HAP-1 (cell line): Measurements from ENCODE around the gene RAB17.

Experiments used
- DNase-seq, 2 experiments: peaks; one replicate each; pipeline ENCODE4 v3.0.0-alpha.2; 2016 to 2020; ENCODE audit warnings: low spot score in 2 of 2
- H3K27me3 ChIP-seq: fragments of 250-450 bp; sonication (Bioruptor Pico); 2 replicates; pipeline ENCODE4 v1.5.1; 2020; ENCODE audit warnings: low read depth, mild to moderate bottlenecking, moderate library complexity
- H3K36me3 ChIP-seq: fragments of 250-450 bp; sonication (Bioruptor Pico); replicated peaks from 2 replicates; pipeline ENCODE4 v1.5.1; 2020; ENCODE audit warnings: mild to moderate bottlenecking
- H3K4me1 ChIP-seq: fragments of 250-450 bp; sonication (Bioruptor Pico); 2 replicates; pipeline ENCODE4 v1.5.1; 2020; ENCODE audit warnings: mild to moderate bottlenecking
- H3K4me3 ChIP-seq: fragments of 250-450 bp; sonication (Bioruptor Pico); 2 replicates; pipeline ENCODE4 v1.5.1; 2020; ENCODE audit warnings: mild to moderate bottlenecking, moderate library complexity
- H3K9me3 ChIP-seq: fragments of 250-450 bp; sonication (Bioruptor Pico); 2 replicates; pipeline ENCODE4 v1.5.1; 2020; ENCODE audit warnings: mild to moderate bottlenecking, moderate library complexity
- in situ Hi-C: fragments of 300-500 bp; cut with MboI; formaldehyde crosslinking; loops from 3 replicates; pipeline ENCODE4 v1.14.3; 2020; ENCODE audit warnings: low sequenced_read_pairs, inconsistent platforms, mixed read lengths

The RAB17 gene

GRCh38 chr2:237564526-237565131, 25.9 kb downstream of the RAB17 start:
- in situ Hi-C loops = loop anchor here (5.0 kb wide), 1 partner anchor 52 kb away; no protein-coding TSS in a partner anchor
- Histone ChIP-seq H3K36me3 (no peaks in the 10 kb centered on the region), H3K27me3 (peaks cover 12% of the 10 kb centered on the region; the same call in 1 of the 2 replicates), H3K4me3 (no peak overlapping the region), H3K4me1 (no peaks in the 10 kb centered on the region), H3K9me3 (no peaks in the 10 kb centered on the region)
- DNase-seq = no peak

GRCh38 chr2:237563816-237564215, 26.7 kb downstream of the RAB17 start:
- no peaks in the 10 kb centered on the region for H3K36me3 ChIP-seq
- H3K27me3 ChIP-seq = peaks cover 12% of the 10 kb centered on the region; the same call in 1 of the 2 replicates
- no peak overlapping the region for H3K4me3 ChIP-seq
- DNase-seq = peak in 1 of 2 experiments; percentile 33
- H3K4me1 ChIP-seq = no peaks in the 10 kb centered on the region
- no peaks in the 10 kb centered on the region for H3K9me3 ChIP-seq
- in situ Hi-C loops = no loop called here

GRCh38 chr2:237561221-237561620, 29.3 kb downstream of the RAB17 start:
- Histone ChIP-seq H3K36me3 (no peaks in the 10 kb centered on the region), H3K4me3 (no peak overlapping the region), H3K27me3 (peaks cover 12% of the 10 kb centered on the region; the same call in 1 of the 2 replicates), H3K9me3 (no peaks in the 10 kb centered on the region), H3K4me1 (no peaks in the 10 kb centered on the region)
- in situ Hi-C loops = no loop called here
- DNase-seq = no peak

DNA sequence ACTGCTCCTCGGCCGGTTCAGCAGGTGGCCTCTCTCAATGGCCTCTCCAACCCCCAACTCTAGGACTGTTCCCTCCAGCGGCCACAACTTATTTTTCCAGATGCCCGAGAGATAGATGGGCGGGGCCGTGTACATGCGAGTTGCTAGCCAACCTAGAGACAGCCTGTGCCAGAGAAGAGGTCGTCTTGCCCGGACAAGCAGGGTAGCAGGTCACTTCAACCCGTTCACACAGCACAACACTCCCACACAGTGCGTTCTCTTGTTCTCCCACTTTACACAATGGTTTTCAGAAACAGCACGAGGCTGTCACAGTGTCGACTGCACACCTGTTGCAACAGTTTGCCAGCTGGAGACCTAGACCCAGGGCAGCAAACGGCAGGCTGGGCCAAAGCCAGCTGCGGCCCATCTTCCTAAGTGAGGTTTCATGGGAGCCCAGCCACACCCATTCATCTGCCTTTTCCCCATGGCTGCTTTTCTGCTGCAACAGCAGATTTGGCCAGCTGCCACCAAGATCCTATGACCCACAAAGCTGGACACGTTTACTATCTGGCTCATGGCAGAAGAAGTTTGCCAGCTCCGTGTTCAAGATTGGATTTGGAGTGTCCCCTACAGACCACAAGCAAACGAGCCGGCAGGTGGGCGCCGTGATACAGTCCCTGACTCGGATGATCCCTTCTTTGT, 31.4 kb downstream of the RAB17 start:
- Histone ChIP-seq H3K9me3 (0 out of 2 replicates have a peak, but pooled peaks cover 5% of the 10 kb centered on the region), H3K27me3 (peaks cover 9% of the 10 kb centered on the region; the same call in 1 of the 2 replicates), H3K36me3 (no peaks in the 10 kb centered on the region), H3K4me3 (no peak overlapping the region), H3K4me1 (no peaks in the 10 kb centered on the region)
- in situ Hi-C loops = no loop called here
- no peak for DNase-seq

DNA sequence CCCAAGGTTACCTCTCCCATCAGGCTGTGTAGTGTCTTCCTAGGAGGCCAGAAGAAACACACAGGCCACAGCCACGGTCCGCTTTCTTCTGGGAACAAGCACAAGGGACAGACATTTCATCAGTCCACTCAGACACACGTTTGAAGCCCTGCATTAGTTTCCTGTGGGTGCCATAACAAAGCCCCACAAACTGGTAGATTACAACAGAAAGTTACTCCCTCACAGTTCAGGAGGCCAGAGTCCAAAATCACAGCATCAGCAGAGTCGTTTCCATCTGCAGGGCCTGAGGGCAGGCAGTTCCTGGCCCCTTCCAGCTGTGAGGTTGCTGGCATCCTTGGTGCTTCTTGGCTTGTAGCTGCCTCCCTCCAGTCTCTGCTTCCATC, 32.9 kb downstream of the RAB17 start:
- Histone ChIP-seq H3K27me3 (no peaks in the 10 kb centered on the region), H3K4me3 (no peak overlapping the region), H3K9me3 (0 out of 2 replicates have a peak, but pooled peaks cover 5% of the 10 kb centered on the region), H3K4me1 (no peaks in the 10 kb centered on the region), H3K36me3 (no peaks in the 10 kb centered on the region)
- DNase-seq = no peak
- in situ Hi-C loops = no loop called here

DNA sequence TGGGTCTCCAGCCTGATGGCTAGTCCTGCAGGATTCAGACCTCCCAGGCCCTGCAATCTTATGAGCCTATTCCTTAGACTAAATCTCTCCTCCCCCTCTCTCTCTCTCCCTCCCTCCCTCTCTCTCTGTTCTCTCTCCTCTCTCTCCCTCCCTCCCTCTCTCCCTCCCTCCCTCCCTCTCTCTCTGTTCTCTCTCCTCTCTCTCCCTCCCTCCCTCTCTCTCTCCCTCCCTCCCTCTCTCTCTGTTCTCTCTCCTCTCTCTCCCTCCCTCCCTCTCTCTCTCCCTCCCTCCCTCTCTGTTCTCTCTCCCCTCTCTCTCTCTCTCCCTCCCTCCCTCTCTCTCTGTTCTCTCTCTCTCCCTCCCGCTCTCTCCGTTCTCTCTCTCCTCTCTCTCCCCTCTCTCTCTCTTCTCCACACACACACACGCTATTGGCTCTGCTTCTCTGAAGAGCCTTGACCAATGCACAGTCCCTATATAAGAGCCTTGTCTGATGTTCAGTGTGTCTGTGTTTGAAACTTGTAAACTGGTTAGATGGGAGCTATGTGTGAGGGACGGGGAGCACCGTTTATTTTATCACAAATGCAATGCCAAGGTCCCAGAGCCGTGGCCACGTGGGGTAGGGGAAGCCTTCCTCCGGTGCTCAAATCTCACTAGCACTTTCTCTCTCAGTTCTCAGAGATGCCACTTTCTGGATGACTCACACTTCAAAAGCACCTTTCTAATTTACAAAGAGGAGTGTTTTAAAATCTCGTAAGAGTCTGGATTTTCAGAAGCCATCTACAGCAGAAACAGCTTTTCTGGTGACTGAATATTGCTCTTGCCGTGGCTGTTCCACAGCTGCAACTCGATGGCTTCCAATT, 33.5 kb downstream of the RAB17 start:
- Histone ChIP-seq H3K36me3 (no peaks in the 10 kb centered on the region), H3K4me1 (no peaks in the 10 kb centered on the region), H3K9me3 (0 out of 2 replicates have a peak, but pooled peaks cover 5% of the 10 kb centered on the region), H3K4me3 (no peak overlapping the region), H3K27me3 (no peaks in the 10 kb centered on the region)
- in situ Hi-C loops = no loop called here
- DNase-seq = no peak

- H3K36me3 ChIP-seq = no peaks in the 10 kb centered on the region
- in situ Hi-C loops = no loop called here
- H3K9me3 ChIP-seq = 0 out of 2 replicates have a peak, but pooled peaks cover 5% of the 10 kb centered on the region
- no peak for DNase-seq
- no peaks in the 10 kb centered on the region for H3K4me1 ChIP-seq
- no peaks in the 10 kb centered on the region for H3K27me3 ChIP-seq
- H3K4me3 ChIP-seq = no peak overlapping the region
Measured at GRCh38 chr2:237555560-237555959, 35.0 kb downstream of the RAB17 start.

GRCh38 chr2:237553948-237554347, 36.6 kb downstream of the RAB17 start:
- Histone ChIP-seq H3K27me3 (0 out of 2 replicates have a peak, but pooled peaks cover 2% of the 10 kb centered on the region), H3K36me3 (no peaks in the 10 kb centered on the region), H3K4me3 (no peak overlapping the region), H3K9me3 (0 out of 2 replicates have a peak, but pooled peaks cover 5% of the 10 kb centered on the region), H3K4me1 (no peaks in the 10 kb centered on the region)
- DNase-seq = no peak
- in situ Hi-C loops = no loop called here

GRCh38 chr2:237552908-237553307, 37.6 kb downstream of the RAB17 start:
- DNase-seq = no peak
- Histone ChIP-seq H3K27me3 (0 out of 2 replicates have a peak, but pooled peaks cover 2% of the 10 kb centered on the region), H3K36me3 (no peaks in the 10 kb centered on the region), H3K9me3 (0 out of 2 replicates have a peak, but pooled peaks cover 5% of the 10 kb centered on the region), H3K4me1 (no peaks in the 10 kb centered on the region), H3K4me3 (no peak overlapping the region)
- in situ Hi-C loops = no loop called here

GRCh38 chr2:237551071-237551574, 39.4 kb downstream of the RAB17 start:
- Histone ChIP-seq H3K4me3 (no peak overlapping the region), H3K27me3 (0 out of 2 replicates have a peak, but pooled peaks cover 2% of the 10 kb centered on the region), H3K9me3 (0 out of 2 replicates have a peak, but pooled peaks cover 5% of the 10 kb centered on the region), H3K36me3 (no peaks in the 10 kb centered on the region), H3K4me1 (no peaks in the 10 kb centered on the region)
- in situ Hi-C loops = no loop called here
- no peak for DNase-seq

DNA sequence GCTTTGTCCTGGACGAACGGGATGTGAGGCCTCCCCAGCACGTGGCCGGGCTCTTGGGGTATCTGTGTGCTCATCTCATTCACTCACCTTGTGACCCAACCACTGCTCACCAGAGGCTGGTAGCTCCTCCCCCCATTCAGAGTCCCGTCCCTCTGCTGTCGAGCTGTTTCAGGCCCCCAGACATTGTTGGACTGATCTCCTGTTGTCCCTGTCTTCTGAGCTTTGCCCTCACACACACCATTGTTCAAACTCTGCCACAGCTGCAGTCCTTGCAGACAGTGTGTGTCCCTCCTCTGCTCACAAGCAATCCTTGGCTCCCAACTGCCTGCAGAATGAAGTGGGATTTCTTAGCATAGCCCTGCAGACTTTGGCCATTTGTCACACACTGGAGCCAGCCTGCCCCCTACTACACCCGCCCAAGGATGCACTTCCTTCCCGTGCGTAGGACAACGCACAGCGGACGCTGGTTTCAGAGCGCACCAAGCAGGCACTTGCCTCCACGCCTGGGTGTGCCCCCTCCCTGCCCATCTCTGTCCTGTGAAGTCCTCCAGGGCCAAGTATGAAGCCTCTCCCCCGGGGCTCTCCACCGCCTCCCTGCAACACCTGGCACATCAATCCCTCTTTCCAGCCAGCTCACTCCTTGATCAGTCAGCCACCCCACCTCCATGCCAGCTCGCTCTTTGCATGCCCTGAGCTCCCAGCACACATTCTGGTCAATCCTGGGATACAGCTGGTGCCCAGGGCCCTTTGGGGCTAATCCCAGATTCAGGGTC, 40.7 kb downstream of the RAB17 start:
- Histone ChIP-seq H3K36me3 (no peaks in the 10 kb centered on the region), H3K9me3 (no peaks in the 10 kb centered on the region), H3K27me3 (0 out of 2 replicates have a peak, but pooled peaks cover 2% of the 10 kb centered on the region), H3K4me1 (no peaks in the 10 kb centered on the region), H3K4me3 (no peak overlapping the region)
- DNase-seq = no peak
- in situ Hi-C loops = no loop called here

- no peaks in the 10 kb centered on the region for H3K36me3 ChIP-seq
- H3K4me1 ChIP-seq = no peaks in the 10 kb centered on the region
- no peak for DNase-seq
- 0 out of 2 replicates have a peak, but pooled peaks cover 2% of the 10 kb centered on the region for H3K27me3 ChIP-seq
- H3K9me3 ChIP-seq = no peaks in the 10 kb centered on the region
- H3K4me3 ChIP-seq = no peak overlapping the region
- in situ Hi-C loops = no loop called here
Measured at GRCh38 chr2:237549216-237549615, 41.3 kb downstream of the RAB17 start.
